Stimulated activated effector memory CD8-positive, alpha-beta T cell treated with anti-CD3 and anti-CD28 coated beads, Interleukin-12 subunit alpha, Interleukin-12 subunit beta, amount 100 ng/mL, for 72 hours (primary cell): ENCODE measurements around the gene RHEX.

Source experiments
- ATAC-seq: fragments of 150-1000 bp; cut with Tn5 transposase; 2 replicates; pipeline ENCODE4 v1.10.0; 2021
- DNase-seq, 2 donors: peaks; one replicate each; pipeline ENCODE4 v3.0.0; 2021 to 2022; ENCODE audit warnings: low spot score in 2 of 2
- H3K27ac Mint-ChIP-seq: one replicate; pipeline ENCODE4 v1.8.0; 2022; ENCODE audit warnings: mild to moderate bottlenecking, mixed read lengths
- H3K36me3 Mint-ChIP-seq: one replicate; pipeline ENCODE4 v1.8.0; 2022; ENCODE audit warnings: mild to moderate bottlenecking, mixed read lengths
- H3K4me1 Mint-ChIP-seq: one replicate; pipeline ENCODE4 v1.8.0; 2022; ENCODE audit warnings: mixed read lengths
- H3K4me3 Mint-ChIP-seq: one replicate; pipeline ENCODE4 v1.8.0; 2022; ENCODE audit warnings: mild to moderate bottlenecking, mixed read lengths
- H3K9me3 Mint-ChIP-seq: one replicate; pipeline ENCODE4 v1.8.0; 2022; ENCODE audit warnings: mixed read lengths

Gene RHEX

GRCh38 chr1:206087091-206087490, 34.1 kb downstream of the RHEX start:
- no peak overlapping the region for H3K4me3 Mint-ChIP-seq
- no peaks in the 10 kb centered on the region for H3K9me3 Mint-ChIP-seq
- H3K4me1 Mint-ChIP-seq: no peaks in the 10 kb centered on the region
- H3K27ac Mint-ChIP-seq: no peak overlapping the region
- ATAC-seq (no peak), DNase-seq (no peak)
- no peaks in the 10 kb centered on the region for H3K36me3 Mint-ChIP-seq

GRCh38 chr1:206089341-206089740, 36.4 kb downstream of the RHEX start:
- no peak for ATAC-seq
- no peak overlapping the region for H3K27ac Mint-ChIP-seq
- H3K9me3 Mint-ChIP-seq: no peaks in the 10 kb centered on the region
- H3K36me3 Mint-ChIP-seq: no peaks in the 10 kb centered on the region
- DNase-seq: no peak
- H3K4me3 Mint-ChIP-seq: no peak overlapping the region
- no peaks in the 10 kb centered on the region for H3K4me1 Mint-ChIP-seq

- Mint-ChIP-seq H3K4me1 (no peaks in the 10 kb centered on the region), H3K36me3 (no peaks in the 10 kb centered on the region), H3K9me3 (no peaks in the 10 kb centered on the region), H3K27ac (no peak overlapping the region), H3K4me3 (no peak overlapping the region)
- ATAC-seq: no peak
- no peak for DNase-seq
Observed at GRCh38 chr1:206094024-206094423, 41.1 kb downstream of the RHEX start.

DNA sequence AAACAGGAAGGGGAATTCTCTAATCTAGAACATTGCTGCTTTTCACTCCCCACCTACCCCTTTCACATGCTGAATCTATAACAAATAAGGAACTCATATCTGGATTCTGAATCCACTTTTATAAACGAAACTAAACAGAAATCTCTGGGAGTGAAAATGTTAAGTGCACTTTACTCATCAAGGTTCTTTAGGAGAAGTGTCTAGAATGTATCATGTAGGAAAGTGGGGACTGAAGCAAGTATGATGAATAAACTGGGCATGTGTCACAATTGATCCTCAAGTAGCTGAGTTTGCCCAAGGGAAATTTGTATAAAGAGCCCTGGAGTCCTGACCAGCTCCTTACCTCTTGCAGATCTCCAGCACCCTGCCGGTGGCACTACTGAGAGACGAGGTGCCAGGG, 44.4 kb downstream of the RHEX start:
- Mint-ChIP-seq H3K4me3 (no peak overlapping the region), H3K9me3 (no peaks in the 10 kb centered on the region), H3K4me1 (no peaks in the 10 kb centered on the region), H3K27ac (no peak overlapping the region), H3K36me3 (no peaks in the 10 kb centered on the region)
- DNase-seq: no peak
- no peak for ATAC-seq

- no peak for ATAC-seq
- Mint-ChIP-seq H3K4me1 (no peaks in the 10 kb centered on the region), H3K9me3 (no peaks in the 10 kb centered on the region), H3K4me3 (no peak overlapping the region), H3K36me3 (no peaks in the 10 kb centered on the region), H3K27ac (no peak overlapping the region)
- no peak for DNase-seq
Observed at GRCh38 chr1:206098242-206098919, 45.4 kb downstream of the RHEX start.

DNA sequence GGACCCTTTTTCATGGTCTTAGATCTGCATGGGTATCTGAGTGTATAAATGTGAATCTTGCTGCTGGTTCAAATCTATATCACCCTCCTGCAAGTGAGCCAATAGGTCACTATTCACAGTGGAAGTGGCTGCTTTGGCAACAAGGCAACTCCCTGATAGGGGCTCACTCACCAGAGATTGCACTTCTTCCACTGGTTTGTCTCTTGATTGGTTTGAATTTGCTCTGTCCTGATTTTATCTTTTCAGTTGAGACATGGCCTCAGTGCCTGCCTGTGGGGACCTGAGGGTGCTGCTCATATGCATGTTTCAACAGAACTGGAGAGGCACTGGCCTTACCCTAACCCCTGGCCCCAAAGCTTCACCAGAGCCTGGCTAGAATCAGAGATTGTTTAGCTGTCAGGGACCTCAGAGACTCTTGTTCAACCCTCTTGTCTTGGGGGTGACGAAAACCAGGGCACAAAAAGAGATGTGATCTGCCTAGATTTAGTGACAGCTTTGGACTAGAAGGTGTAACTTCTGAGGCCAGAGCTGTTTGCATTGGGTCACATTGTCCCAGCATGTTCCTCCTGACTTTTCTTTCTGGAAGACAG, 47.3 kb downstream of the RHEX start:
- Mint-ChIP-seq H3K27ac (no peak overlapping the region), H3K9me3 (no peaks in the 10 kb centered on the region), H3K4me3 (no peak overlapping the region), H3K4me1 (no peaks in the 10 kb centered on the region), H3K36me3 (no peaks in the 10 kb centered on the region)
- ATAC-seq (no peak), DNase-seq (no peak)

GRCh38 chr1:206101351-206102045, 48.5 kb downstream of the RHEX start:
- no peak for ATAC-seq
- no peak overlapping the region for H3K27ac Mint-ChIP-seq
- H3K4me1 Mint-ChIP-seq: no peaks in the 10 kb centered on the region
- no peak overlapping the region for H3K4me3 Mint-ChIP-seq
- DNase-seq: peak in 1 of 2 donors; percentile 40
- H3K9me3 Mint-ChIP-seq: no peaks in the 10 kb centered on the region
- H3K36me3 Mint-ChIP-seq: no peaks in the 10 kb centered on the region

DNA sequence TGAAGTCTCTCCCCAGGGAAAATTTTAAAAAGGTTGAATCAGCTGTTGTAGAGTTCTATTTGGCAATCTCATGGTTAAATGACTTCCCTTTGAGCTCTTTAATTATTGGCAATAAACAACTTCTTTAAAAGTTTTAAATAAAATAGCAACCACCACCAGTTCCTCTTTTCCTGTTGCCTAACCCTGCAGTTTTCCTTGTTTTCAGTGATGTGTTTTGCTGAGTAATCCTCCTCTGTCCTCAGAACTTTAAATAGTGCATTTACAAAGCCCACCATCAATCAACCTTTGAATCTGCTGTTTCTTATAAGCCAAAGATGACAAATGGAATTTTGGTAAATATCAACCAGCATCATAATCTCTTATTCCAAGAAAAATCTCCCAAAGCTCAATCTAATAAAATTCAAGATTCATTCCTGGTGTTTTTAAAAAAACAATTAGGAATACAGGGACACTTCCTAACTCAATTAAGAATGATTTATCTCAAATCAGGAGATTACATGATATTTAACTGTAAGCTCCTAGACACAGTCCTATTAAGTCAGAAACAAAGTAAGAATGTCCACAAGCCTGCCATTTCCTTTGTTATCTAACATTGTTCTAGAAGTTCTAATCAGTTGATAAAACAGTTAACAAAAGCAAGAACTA, 49.4 kb downstream of the RHEX start:
- Mint-ChIP-seq H3K4me3 (no peak overlapping the region), H3K4me1 (no peaks in the 10 kb centered on the region), H3K36me3 (no peaks in the 10 kb centered on the region), H3K9me3 (no peaks in the 10 kb centered on the region), H3K27ac (no peak overlapping the region)
- ATAC-seq: no peak
- no peak for DNase-seq

- H3K36me3 Mint-ChIP-seq: no peaks in the 10 kb centered on the region
- no peak overlapping the region for H3K27ac Mint-ChIP-seq
- no peaks in the 10 kb centered on the region for H3K4me1 Mint-ChIP-seq
Observed at GRCh38 chr1:206103979-206104378, 51.0 kb downstream of the RHEX start.

DNA sequence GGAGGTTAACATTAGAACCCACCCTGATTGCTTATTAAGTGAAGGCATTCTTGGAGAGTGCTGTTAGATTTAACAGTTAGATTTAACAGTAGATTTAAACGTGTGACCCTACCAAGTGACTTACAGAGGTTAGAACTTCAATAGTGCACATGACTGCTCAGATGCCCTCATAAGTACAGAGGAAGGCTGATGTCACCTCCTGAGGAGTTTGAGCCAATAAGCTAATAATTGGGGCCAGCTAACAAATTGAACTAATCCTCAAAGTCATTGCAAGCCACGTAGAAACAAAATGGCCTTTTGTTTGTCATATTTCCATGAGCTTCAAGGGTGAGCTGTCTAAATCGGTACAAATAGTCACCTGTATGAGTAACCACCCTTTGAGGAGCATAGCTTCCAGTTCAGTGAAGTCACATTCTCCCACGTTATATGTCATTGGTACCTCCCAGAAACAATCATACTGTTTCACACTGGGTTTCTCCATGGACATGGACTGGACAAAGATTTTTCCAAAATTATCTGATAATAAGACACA, 52.6 kb downstream of the RHEX start:
- no peak overlapping the region for H3K27ac Mint-ChIP-seq

More at GRCh38 chr1:206103979-206104378, 51.0 kb downstream of the RHEX start:
- no peaks in the 10 kb centered on the region for H3K9me3 Mint-ChIP-seq
- no peak for ATAC-seq
- no peak overlapping the region for H3K4me3 Mint-ChIP-seq
- DNase-seq: peak in 1 of 2 donors; percentile 35

DNA sequence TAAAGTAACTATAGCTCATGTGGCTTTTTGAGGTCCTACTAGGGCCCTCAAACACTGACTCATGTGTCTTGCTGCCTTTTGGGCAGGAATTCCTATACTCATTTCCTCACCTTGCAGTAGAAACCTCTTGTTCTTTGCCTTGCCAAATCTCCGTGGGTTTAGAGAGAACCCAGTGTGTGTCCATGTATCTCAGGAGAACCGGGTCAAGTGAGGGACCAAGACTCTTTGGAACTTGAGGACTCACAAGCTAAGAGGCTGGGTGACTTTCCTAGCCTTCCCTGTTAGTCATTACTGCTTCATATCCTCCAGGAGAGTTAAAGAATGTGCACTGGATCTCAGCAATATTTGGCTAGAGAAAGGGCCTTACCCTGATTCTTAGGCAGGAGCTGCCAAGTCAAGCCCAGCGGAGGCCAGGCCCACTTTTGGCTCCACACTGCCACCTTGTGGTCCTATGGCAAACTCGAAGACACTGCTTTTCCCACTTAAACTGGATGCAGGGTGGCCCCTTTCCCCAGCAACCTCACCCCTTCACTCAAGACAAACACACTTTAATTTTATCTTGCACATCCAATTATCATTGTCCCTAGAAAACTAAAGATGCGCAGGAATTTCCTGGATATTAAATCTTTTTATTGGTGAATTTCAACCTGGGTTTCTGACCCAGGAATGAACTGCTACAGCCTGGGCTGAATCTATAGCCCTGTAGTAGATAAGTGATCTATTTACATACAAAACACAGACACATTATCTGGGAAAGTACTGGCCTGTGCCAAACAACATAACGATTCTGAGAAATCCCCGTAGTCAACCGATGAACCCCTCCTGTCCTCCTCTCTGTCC, 53.6 kb downstream of the RHEX start:
- no peaks in the 10 kb centered on the region for H3K36me3 Mint-ChIP-seq
- no peaks in the 10 kb centered on the region for H3K4me1 Mint-ChIP-seq
- ATAC-seq (peak; percentile 84), DNase-seq (peak; percentile 66 to 84)
- no peak overlapping the region for H3K27ac Mint-ChIP-seq
- no peaks in the 10 kb centered on the region for H3K9me3 Mint-ChIP-seq
- no peak overlapping the region for H3K4me3 Mint-ChIP-seq

More for the DNA sequence above, 52.6 kb downstream of the RHEX start:
- H3K9me3 Mint-ChIP-seq: no peaks in the 10 kb centered on the region
- H3K4me3 Mint-ChIP-seq: no peak overlapping the region
- DNase-seq (peak in 1 of 2 donors; percentile 28), ATAC-seq (no peak)
- no peaks in the 10 kb centered on the region for H3K4me1 Mint-ChIP-seq
- H3K36me3 Mint-ChIP-seq: no peaks in the 10 kb centered on the region

DNA sequence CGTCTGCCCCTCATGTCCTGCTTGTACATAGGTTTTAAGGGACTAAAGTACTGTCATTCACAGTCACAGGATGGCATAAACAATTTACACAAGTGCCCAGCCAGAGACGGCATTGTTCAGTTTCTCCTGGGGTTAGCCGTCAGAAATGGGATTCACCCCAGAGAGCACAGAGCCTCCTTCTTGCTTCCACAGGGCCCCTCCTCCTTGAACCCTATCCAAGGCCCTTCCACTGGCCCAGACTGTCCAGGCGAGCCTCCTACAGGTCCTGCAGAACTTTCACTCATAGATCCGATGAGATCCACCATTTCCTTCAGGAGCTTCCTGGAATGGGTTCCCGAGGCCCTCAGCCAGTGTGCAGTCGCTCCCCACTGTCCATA, 54.2 kb downstream of the RHEX start:
- peak in 1 of 2 donors; percentile 48 for DNase-seq
- no peak for ATAC-seq
- no peaks in the 10 kb centered on the region for H3K9me3 Mint-ChIP-seq
- no peak overlapping the region for H3K27ac Mint-ChIP-seq
- no peak overlapping the region for H3K4me3 Mint-ChIP-seq
- no peaks in the 10 kb centered on the region for H3K36me3 Mint-ChIP-seq
- H3K4me1 Mint-ChIP-seq: no peaks in the 10 kb centered on the region

- Mint-ChIP-seq H3K4me1 (no peaks in the 10 kb centered on the region), H3K36me3 (no peaks in the 10 kb centered on the region), H3K9me3 (no peaks in the 10 kb centered on the region), H3K27ac (no peak overlapping the region), H3K4me3 (no peak overlapping the region)
- peak in 1 of 2 donors; percentile 20 for DNase-seq
- ATAC-seq: no peak
Observed at GRCh38 chr1:206108635-206109034, 55.7 kb downstream of the RHEX start.

- Mint-ChIP-seq H3K4me1 (no peaks in the 10 kb centered on the region), H3K9me3 (no peaks in the 10 kb centered on the region), H3K27ac (no peak overlapping the region), H3K36me3 (no peaks in the 10 kb centered on the region), H3K4me3 (no peak overlapping the region)
- ATAC-seq: no peak
- peak in 1 of 2 donors; percentile 44 for DNase-seq
Observed at GRCh38 chr1:206109718-206110117, 56.7 kb downstream of the RHEX start.

- Mint-ChIP-seq H3K4me1 (no peaks in the 10 kb centered on the region), H3K9me3 (no peaks in the 10 kb centered on the region), H3K36me3 (no peaks in the 10 kb centered on the region), H3K4me3 (no peak overlapping the region), H3K27ac (no peak overlapping the region)
- peak in 1 of 2 donors; percentile 38 for DNase-seq
- no peak for ATAC-seq
Observed at GRCh38 chr1:206110161-206110560, 57.2 kb downstream of the RHEX start.
